Peyer's patch (tissue), 4 donors: ENCODE results near the gene CPEB4. TPM values are rescaled to one million over a fixed set of nuclear protein-coding genes. Genes with fewer than 3 reads are reported as not detected.

Experiments
- DNase-seq, 3 donors: peaks; one replicate each; pipeline ENCODE4 v3.0.0-alpha.2; 2017 to 2019
- H3K27ac ChIP-seq, 4 donors: fragments of 200-600 bp; sonication (generic); one replicate each; pipeline ENCODE4 v1.5.1; 2016 to 2019
- H3K27me3 ChIP-seq, 2 donors: fragments of 200-600 bp; sonication (generic); one replicate each; pipeline ENCODE4 v1.5.1; 2019
- H3K36me3 ChIP-seq, 3 donors: fragments of 200-600 bp; sonication (generic); one replicate each; pipeline ENCODE4 v1.5.1; 2016 to 2019
- H3K4me1 ChIP-seq, 4 donors: fragments of 200-600 bp; sonication (generic); one replicate each; pipeline ENCODE4 v1.5.1; 2016 to 2019
- H3K4me3 ChIP-seq, 4 donors: fragments of 200-600 bp; sonication (generic); 1 replicate in 3 of 4; 2 replicates in 1 of 4; pipeline ENCODE4 v1.5.1; 2016 to 2019; ENCODE audit warnings: mild to moderate bottlenecking in 1 of 4
- H3K9me3 ChIP-seq, 4 donors: fragments of 200-600 bp; sonication (generic); one replicate each; pipeline ENCODE4 v1.5.1; 2016 to 2019; ENCODE audit warnings: mild to moderate bottlenecking in 1 of 4
- POLR2A ChIP-seq, 2 donors: fragments of 450-650 bp; IDR thresholded peaks; one replicate each; pipeline ENCODE4 v1.5.1; 2017; ENCODE audit warnings: antibody characterized with exemption in 2 of 2, mild to moderate bottlenecking in 2 of 2, moderate library complexity in 2 of 2
- total RNA-seq, 4 donors: library from RNA; depleted of rRNA; stranded (reverse); fragments of >200 nt; gene quantifications; one replicate each; pipeline ENCODE4 v1.1.0, GENCODE V29; 2016
- TF ChIP-seq, protein P1 (sequence below), 6 experiments: fragments of 450-650 bp in 4 of 6; fragments of 200-600 bp in 2 of 6; sonication (generic) in 1 of 6; IDR thresholded peaks; one replicate each; pipeline ENCODE4 v1.5.1; 2017 to 2019; ENCODE audit warnings: antibody characterized with exemption in 6 of 6, mild to moderate bottlenecking in 3 of 6, moderate library complexity in 1 of 6

CPEB4 gene
- total RNA-seq, 4 donors from 2014 or later = 29.7 to 67.0 (median 57.6) TPM

DNA sequence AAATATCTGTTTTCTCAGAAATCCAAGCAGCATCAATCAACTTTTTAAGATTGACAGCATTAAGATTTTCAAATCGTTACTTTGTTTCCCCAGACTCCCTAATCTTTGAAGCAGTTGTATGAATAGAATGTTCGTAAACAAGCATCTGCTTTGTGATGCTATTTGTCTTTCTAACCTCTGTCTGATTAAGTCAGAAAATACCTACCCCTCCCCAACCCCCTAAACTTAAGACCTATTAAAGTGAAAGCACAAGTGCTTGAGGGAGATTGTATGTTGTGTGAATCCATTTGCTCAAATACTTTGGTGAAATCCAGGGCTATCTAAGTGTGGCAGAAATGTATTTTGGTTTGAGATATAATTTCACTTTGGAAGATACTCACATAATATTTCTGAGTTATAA is 53.0 kb downstream of the CPEB4 start:
- H3K36me3 ChIP-seq = peaks cover 0 to 14% (median 0%) of the 10 kb centered on the region in 3 donors
- no peaks in the 10 kb centered on the region for H3K27me3 ChIP-seq
- no peak overlapping the region for H3K4me3 ChIP-seq
- H3K4me1 ChIP-seq = peaks cover 0 to 11% (median 0%) of the 10 kb centered on the region in 4 donors
- DNase-seq = no peak
- H3K9me3 ChIP-seq = no peaks in the 10 kb centered on the region
- TF ChIP-seq POLR2A (IDR thresholded peaks at IDR 0.05) = no peak
- TF ChIP-seq, protein P1, sequence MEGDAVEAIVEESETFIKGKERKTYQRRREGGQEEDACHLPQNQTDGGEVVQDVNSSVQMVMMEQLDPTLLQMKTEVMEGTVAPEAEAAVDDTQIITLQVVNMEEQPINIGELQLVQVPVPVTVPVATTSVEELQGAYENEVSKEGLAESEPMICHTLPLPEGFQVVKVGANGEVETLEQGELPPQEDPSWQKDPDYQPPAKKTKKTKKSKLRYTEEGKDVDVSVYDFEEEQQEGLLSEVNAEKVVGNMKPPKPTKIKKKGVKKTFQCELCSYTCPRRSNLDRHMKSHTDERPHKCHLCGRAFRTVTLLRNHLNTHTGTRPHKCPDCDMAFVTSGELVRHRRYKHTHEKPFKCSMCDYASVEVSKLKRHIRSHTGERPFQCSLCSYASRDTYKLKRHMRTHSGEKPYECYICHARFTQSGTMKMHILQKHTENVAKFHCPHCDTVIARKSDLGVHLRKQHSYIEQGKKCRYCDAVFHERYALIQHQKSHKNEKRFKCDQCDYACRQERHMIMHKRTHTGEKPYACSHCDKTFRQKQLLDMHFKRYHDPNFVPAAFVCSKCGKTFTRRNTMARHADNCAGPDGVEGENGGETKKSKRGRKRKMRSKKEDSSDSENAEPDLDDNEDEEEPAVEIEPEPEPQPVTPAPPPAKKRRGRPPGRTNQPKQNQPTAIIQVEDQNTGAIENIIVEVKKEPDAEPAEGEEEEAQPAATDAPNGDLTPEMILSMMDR (IDR thresholded peaks at IDR 0.05) = no peak
- H3K27ac ChIP-seq = no peak overlapping the region

DNA sequence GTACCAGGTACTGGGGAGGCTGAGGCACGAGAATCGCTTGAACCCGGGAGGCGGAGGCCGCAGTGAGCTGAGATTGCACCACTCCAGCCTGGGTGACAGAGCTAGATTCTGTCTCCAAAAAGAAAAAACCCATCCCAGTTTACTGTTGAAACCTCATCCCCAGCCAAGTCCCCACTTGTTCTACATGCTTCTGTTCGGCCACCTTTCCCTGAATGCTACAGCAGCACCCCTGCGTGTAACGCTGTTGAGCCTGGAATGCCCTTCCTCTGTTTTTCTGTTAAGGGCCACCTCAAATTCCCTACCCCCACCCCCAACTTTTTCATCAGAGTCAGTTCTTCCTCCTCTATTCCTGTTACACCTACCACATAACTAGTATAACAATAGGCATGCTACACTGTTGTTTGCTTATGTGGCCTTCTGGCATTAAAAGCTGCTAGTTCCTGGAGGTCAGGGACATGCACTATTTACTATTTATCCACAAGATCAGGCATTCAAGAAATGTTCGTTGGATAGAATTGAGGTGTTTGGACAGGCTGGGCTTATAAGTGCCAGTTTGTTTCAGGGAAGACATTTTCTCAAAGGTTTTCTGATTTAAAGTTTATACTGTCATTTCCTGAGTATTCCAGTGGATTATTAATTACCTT is 53.7 kb downstream of the CPEB4 start:
- Histone ChIP-seq H3K27me3 (no peaks in the 10 kb centered on the region), H3K4me1 (peaks cover 0 to 11% (median 0%) of the 10 kb centered on the region in 4 donors), H3K9me3 (no peaks in the 10 kb centered on the region), H3K36me3 (peaks cover 0 to 22% (median 0%) of the 10 kb centered on the region in 3 donors), H3K27ac (peak overlapping the region in 1 of 4 donors; percentile 2), H3K4me3 (no peak overlapping the region)
- no peak for DNase-seq
- TF ChIP-seq POLR2A (IDR thresholded peaks at IDR 0.05) = no peak
- TF ChIP-seq, protein P1 (IDR thresholded peaks at IDR 0.05) = no peak

DNA sequence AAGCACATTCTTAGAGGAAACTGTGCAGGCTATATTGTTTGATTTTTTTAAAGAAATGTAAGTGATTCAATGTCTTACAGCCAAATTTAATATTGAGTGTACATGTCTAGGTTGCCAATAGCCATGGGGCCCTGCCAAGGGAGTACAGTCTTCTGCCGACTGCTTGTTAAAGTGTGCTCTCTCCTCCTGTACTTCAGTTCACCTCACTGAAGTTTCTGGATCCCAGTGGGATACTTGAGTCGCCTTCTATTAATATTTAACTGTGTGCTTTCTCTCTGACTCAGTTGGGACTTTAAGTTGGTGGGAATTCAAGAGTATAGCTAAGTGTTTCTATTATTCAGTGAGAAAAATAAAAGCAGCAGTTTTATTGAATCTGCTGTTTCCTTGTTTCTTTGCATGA is 56.4 kb downstream of the CPEB4 start:
- Histone ChIP-seq H3K27ac (no peak overlapping the region), H3K4me1 (peaks cover 0 to 11% (median 0%) of the 10 kb centered on the region in 4 donors)
- TF ChIP-seq, protein P1 (IDR thresholded peaks at IDR 0.05) = no peak
- TF ChIP-seq POLR2A (IDR thresholded peaks at IDR 0.05) = no peak

DNA sequence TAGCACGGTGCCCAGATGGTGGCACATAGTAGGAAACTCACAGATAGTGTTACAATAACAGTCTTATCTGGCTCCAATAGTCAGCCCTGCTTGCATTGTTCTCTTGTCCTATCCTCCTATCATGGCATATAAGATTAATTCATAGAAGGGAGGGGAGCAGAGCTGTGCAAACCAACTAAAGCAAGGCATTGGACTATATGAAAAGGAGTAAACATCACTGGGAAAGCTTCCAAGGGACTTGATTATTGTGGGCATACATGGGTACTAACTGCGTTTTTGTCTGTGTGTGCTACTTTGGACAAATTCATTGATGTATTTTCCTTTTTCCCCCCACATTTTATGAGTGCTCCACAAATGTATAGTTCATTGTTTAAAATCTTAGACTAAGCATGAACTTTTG is 57.0 kb downstream of the CPEB4 start:
- Histone ChIP-seq H3K36me3 (peaks cover 0 to 52% (median 0%) of the 10 kb centered on the region in 3 donors), H3K4me3 (no peak overlapping the region), H3K27ac (no peak overlapping the region), H3K4me1 (peaks cover 0 to 11% (median 0%) of the 10 kb centered on the region in 4 donors), H3K9me3 (no peaks in the 10 kb centered on the region), H3K27me3 (no peaks in the 10 kb centered on the region)
- no peak for DNase-seq
- TF ChIP-seq POLR2A (IDR thresholded peaks at IDR 0.05) = no peak
- TF ChIP-seq, protein P1 (IDR thresholded peaks at IDR 0.05) = no peak

More for the DNA sequence above, 56.4 kb downstream of the CPEB4 start:
- Histone ChIP-seq H3K4me3 (no peak overlapping the region), H3K27me3 (no peaks in the 10 kb centered on the region), H3K36me3 (peaks cover 0 to 46% (median 0%) of the 10 kb centered on the region in 3 donors), H3K9me3 (no peaks in the 10 kb centered on the region)
- DNase-seq = no peak

DNA sequence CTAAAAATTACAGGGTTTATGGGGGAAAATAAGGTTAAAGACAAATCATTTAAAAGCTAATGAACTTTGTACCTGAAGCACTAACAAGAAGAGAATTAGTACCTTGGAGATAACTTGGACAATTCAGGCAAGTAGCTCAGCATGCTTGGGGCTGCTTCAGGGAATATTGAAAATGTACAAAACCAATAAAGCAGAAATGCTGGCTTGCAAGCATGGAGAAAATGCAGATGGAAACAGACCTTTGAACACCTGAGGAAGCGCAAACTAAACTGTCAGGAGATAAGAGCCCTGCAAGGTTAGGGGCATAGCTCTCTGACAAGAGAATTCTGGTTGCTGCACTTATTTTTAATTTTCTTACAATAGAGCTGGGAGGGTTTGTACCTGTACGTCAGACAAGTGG is 58.2 kb downstream of the CPEB4 start:
- DNase-seq = no peak
- no peaks in the 10 kb centered on the region for H3K27me3 ChIP-seq
- no peak overlapping the region for H3K4me3 ChIP-seq
- peaks cover 0 to 11% (median 0%) of the 10 kb centered on the region in 4 donors for H3K4me1 ChIP-seq
- TF ChIP-seq, protein P1 (IDR thresholded peaks at IDR 0.05) = no peak
- TF ChIP-seq POLR2A (IDR thresholded peaks at IDR 0.05) = no peak
- peaks cover 0 to 64% (median 0%) of the 10 kb centered on the region in 3 donors for H3K36me3 ChIP-seq
- no peak overlapping the region for H3K27ac ChIP-seq
- H3K9me3 ChIP-seq = no peaks in the 10 kb centered on the region
